ENCODE measurements around the gene CES5A.
"Not testable (repeated sequence)": the region's sequence is repeated elsewhere in the genome, so short reads cannot be mapped to it uniquely, and the experiment has no call there.

The CES5A gene

GRCh38 chr16:55901566-55902217, 26.5 kb upstream of the CES5A start:
- Histone ChIP-seq H3K4me1 (ENCODE audit: insufficient read depth, low read length) (no peaks in the 10 kb centered on the region), H3K36me3 (ENCODE audit: insufficient read depth, low read length) (no peaks in the 10 kb centered on the region), H3K9me3 (ENCODE audit: control insufficient read depth, insufficient read depth, low read length) (peaks cover 3% of the 10 kb centered on the region; the same call in 1 of the 2 replicates), H3K9ac (ENCODE audit: low read depth, low read length) (no peak overlapping the region)

GRCh38 chr16:55900616-55901393, 25.6 kb upstream of the CES5A start:
- no peaks in the 10 kb centered on the region for H3K4me1 ChIP-seq (ENCODE audit: insufficient read depth, low read length)

DNA sequence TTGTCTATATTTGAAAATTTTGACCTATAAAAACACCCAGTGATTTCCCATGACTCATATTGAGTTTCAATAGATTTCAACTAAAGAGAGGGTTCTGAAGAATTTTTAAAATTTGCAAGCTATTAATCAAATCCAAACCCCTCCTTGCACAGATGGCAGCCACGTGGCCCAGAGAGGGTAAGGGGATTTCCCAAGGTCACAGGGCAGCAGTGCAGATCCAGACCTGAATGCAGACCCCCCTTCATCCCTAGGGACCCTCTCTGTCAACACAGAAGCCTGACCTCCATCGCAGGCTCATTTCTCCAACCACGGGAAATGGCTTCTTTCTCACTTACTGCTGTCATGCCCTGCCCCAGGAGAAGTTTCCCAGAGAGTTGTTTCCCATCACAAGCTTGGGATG, 24.7 kb upstream of the CES5A start:
- no peaks in the 10 kb centered on the region for H3K4me1 ChIP-seq (ENCODE audit: insufficient read depth, low read length)
- no peaks in the 10 kb centered on the region for H3K36me3 ChIP-seq (ENCODE audit: insufficient read depth, low read length)
- peaks cover 3% of the 10 kb centered on the region; the same call in 1 of the 2 replicates for H3K9me3 ChIP-seq (ENCODE audit: control insufficient read depth, insufficient read depth, low read length)
- H3K9ac ChIP-seq (ENCODE audit: low read depth, low read length), result no peak overlapping the region

More at GRCh38 chr16:55900616-55901393, 25.6 kb upstream of the CES5A start:
- H3K9me3 ChIP-seq (ENCODE audit: control insufficient read depth, insufficient read depth, low read length), result peaks cover 3% of the 10 kb centered on the region; the same call in 1 of the 2 replicates
- H3K9ac ChIP-seq (ENCODE audit: low read depth, low read length), result no peak overlapping the region
- no peaks in the 10 kb centered on the region for H3K36me3 ChIP-seq (ENCODE audit: insufficient read depth, low read length)

DNA sequence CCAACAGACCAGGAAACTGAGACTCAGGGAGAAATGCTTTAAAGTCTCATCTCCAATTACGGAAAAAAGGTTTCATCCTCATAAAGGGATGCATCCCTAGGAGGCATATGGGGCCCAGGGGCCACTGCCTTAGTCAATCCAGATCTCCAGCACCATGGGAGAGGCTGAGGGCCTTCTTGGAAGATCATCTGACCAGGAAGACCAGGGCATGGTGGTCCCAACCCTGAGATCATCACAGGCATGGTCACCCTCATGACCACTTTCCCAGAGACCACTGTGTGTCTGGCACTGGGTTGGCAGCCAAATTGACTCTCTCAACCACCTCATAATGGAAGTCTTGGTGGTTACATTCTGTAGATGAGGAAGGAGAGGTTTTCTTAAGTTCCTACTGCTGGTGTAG, 23.4 kb upstream of the CES5A start:
- H3K9me3 ChIP-seq (ENCODE audit: control insufficient read depth, insufficient read depth, low read length), result no peaks in the 10 kb centered on the region
- no peaks in the 10 kb centered on the region for H3K4me1 ChIP-seq (ENCODE audit: insufficient read depth, low read length)
- no peak overlapping the region for H3K9ac ChIP-seq (ENCODE audit: low read depth, low read length)
- H3K36me3 ChIP-seq (ENCODE audit: insufficient read depth, low read length), result no peaks in the 10 kb centered on the region

- H3K9ac ChIP-seq (ENCODE audit: low read depth, low read length), result no peak overlapping the region
- no peaks in the 10 kb centered on the region for H3K9me3 ChIP-seq (ENCODE audit: control insufficient read depth, insufficient read depth, low read length)
- H3K36me3 ChIP-seq (ENCODE audit: insufficient read depth, low read length), result no peaks in the 10 kb centered on the region
- no peaks in the 10 kb centered on the region for H3K4me1 ChIP-seq (ENCODE audit: insufficient read depth, low read length)
Measured at GRCh38 chr16:55892821-55893220, 17.6 kb upstream of the CES5A start.

DNA sequence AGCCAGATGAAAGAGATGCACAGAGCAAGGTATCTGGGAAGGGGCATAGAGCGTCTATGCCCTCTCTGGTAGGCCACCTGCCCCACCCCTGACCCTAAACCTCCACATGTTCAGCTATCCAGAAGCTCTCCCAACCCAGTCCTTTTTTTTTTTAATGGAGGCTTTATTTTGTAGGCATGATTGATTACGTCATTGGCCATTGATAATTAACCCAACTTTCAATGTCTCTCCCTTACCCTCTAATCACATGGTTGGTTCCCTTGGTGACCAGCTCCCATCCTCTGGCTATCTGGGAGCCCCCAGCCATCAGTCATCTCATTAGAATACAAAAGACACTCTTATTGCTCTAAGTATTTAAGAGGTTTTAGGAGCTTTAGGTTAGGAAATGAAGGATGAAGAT, 14.3 kb upstream of the CES5A start:
- Histone ChIP-seq H3K36me3 (ENCODE audit: insufficient read depth, low read length) (no peaks in the 10 kb centered on the region), H3K4me1 (ENCODE audit: insufficient read depth, low read length) (no peaks in the 10 kb centered on the region), H3K9me3 (ENCODE audit: control insufficient read depth, insufficient read depth, low read length) (no peaks in the 10 kb centered on the region; the same call in 1 of the 2 replicates), H3K9ac (ENCODE audit: low read depth, low read length) (no peak overlapping the region)

- Histone ChIP-seq H3K4me1 (ENCODE audit: insufficient read depth, low read length) (no peaks in the 10 kb centered on the region), H3K9me3 (ENCODE audit: control insufficient read depth, insufficient read depth, low read length) (no peaks in the 10 kb centered on the region; the same call in 1 of the 2 replicates), H3K36me3 (ENCODE audit: insufficient read depth, low read length) (no peaks in the 10 kb centered on the region), H3K9ac (ENCODE audit: low read depth, low read length) (no peak overlapping the region)
Measured at GRCh38 chr16:55888546-55888945, 13.4 kb upstream of the CES5A start.

DNA sequence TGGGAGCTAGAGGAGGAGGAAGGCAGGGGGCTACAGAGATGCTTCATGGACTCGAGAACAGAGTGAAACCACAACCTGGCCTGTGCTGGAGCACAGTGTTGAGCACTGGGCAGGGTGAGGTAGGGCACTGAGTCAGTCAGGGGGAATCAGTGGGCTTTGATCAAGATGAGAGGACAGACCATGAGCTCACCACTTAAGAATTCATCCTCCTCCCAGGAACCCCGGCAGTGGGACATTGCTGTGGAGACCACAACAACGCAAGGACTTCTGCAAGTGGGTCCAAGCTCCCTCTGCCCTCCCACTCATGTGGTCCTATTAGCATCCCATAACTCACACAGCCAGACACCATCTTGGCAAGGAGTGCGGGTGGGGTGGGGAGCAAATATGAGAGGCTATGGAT, 1.7 kb upstream of the CES5A start:
- no peaks in the 10 kb centered on the region for H3K36me3 ChIP-seq (ENCODE audit: insufficient read depth, low read length)
- no peaks in the 10 kb centered on the region for H3K4me1 ChIP-seq (ENCODE audit: insufficient read depth, low read length)
- no peaks in the 10 kb centered on the region for H3K9me3 ChIP-seq (ENCODE audit: control insufficient read depth, insufficient read depth, low read length)
- no peak overlapping the region for H3K9ac ChIP-seq (ENCODE audit: low read depth, low read length)

- Histone ChIP-seq H3K9me3 (ENCODE audit: control insufficient read depth, insufficient read depth, low read length) (no peaks in the 10 kb centered on the region), H3K36me3 (ENCODE audit: insufficient read depth, low read length) (no peaks in the 10 kb centered on the region)
Measured at GRCh38 chr16:55873122-55873521, 2.1 kb downstream of the CES5A start.

DNA sequence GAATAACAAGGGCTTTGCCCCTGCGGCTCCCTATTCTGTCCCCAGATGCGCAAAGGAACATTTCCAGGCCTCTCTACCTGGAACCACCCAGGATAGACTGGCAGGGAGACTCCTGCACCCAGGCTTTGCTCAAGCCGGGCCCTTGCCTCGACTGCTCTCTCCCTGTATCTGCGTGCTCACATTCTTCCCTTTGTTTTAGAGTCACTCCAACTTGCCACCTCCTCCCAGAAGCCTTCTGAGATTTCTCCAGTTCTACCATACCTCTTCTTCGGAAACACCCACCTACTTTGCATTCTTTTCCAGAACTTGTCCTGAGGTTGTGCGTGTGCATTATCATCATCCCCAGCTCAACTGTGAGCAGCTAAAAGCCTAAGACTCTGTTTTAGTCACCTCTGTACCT, 3.0 kb downstream of the CES5A start:
- no peaks in the 10 kb centered on the region for H3K9me3 ChIP-seq (ENCODE audit: control insufficient read depth, insufficient read depth, low read length)
- H3K4me1 ChIP-seq (ENCODE audit: insufficient read depth, low read length), result no peaks in the 10 kb centered on the region
- no peaks in the 10 kb centered on the region for H3K36me3 ChIP-seq (ENCODE audit: insufficient read depth, low read length)
- H3K9ac ChIP-seq (ENCODE audit: low read depth, low read length), result no peak overlapping the region

More at GRCh38 chr16:55873122-55873521, 2.1 kb downstream of the CES5A start:
- Histone ChIP-seq H3K9ac (ENCODE audit: low read depth, low read length) (no peak overlapping the region), H3K4me1 (ENCODE audit: insufficient read depth, low read length) (no peaks in the 10 kb centered on the region)

DNA sequence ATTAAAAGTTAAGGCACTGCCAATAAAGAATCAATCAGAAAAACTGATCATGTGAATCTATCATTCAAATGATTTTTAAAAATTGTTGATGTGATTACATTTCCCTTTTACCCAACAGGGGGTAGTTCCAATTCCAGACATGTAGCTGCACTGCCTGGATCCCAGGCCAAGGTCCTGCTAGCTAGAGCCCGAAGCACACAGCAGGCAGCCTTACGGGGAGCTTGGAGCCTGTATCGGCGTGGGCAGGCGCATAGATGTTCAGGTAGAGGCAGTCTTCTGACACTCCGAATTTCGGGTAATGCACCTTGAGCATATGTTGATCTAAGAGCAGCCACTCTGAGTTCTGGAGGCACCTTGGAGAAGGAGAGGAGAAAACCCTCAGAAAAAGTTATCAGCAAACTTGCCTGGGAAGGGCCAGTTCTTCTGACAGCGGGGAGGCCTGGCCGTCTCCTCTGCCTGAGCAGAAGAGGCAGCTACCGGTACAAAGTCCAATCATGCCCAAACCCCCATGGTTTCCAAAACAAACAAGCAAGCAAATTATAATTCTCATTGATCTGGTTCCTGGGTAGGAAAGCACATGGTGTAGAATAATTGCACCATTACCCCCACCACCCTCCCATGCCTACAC, 3.6 kb downstream of the CES5A start:
- Histone ChIP-seq H3K36me3 (ENCODE audit: insufficient read depth, low read length) (no peaks in the 10 kb centered on the region), H3K9me3 (ENCODE audit: control insufficient read depth, insufficient read depth, low read length) (no peaks in the 10 kb centered on the region), H3K9ac (ENCODE audit: low read depth, low read length) (no peak overlapping the region), H3K4me1 (ENCODE audit: insufficient read depth, low read length) (no peaks in the 10 kb centered on the region)

GRCh38 chr16:55868980-55869379, 6.2 kb downstream of the CES5A start:
- no peaks in the 10 kb centered on the region for H3K4me1 ChIP-seq (ENCODE audit: insufficient read depth, low read length)
- H3K9me3 ChIP-seq (ENCODE audit: control insufficient read depth, insufficient read depth, low read length), result no peaks in the 10 kb centered on the region
- H3K36me3 ChIP-seq (ENCODE audit: insufficient read depth, low read length), result no peaks in the 10 kb centered on the region
- no peak overlapping the region for H3K9ac ChIP-seq (ENCODE audit: low read depth, low read length)

DNA sequence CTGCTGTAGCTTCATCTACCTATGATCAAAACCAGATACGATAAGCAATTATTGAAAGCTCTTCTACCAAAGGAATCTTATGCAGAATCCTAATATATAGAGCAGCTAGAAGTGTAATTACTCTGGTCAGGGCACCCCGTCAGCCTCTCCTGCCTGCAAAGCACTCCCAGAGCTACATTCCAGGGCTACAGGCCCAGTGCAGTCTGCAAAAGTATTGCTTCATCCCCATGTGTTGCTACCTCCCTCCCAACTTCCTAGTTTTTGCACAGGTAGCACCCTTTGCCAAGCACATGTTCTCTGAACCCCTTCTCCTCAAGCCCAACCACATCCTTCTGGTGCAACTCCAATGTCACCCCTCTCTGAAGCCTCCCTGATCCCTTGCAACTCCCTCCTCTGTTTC, 7.0 kb downstream of the CES5A start:
- Histone ChIP-seq H3K9ac (ENCODE audit: low read depth, low read length) (no peak overlapping the region), H3K9me3 (ENCODE audit: control insufficient read depth, insufficient read depth, low read length) (no peaks in the 10 kb centered on the region), H3K36me3 (ENCODE audit: insufficient read depth, low read length) (no peaks in the 10 kb centered on the region), H3K4me1 (ENCODE audit: insufficient read depth, low read length) (no peaks in the 10 kb centered on the region)

- no peaks in the 10 kb centered on the region for H3K4me1 ChIP-seq (ENCODE audit: insufficient read depth, low read length)
- H3K9ac ChIP-seq (ENCODE audit: low read depth, low read length), result no peak overlapping the region
- no peaks in the 10 kb centered on the region for H3K9me3 ChIP-seq (ENCODE audit: control insufficient read depth, insufficient read depth, low read length)
- H3K36me3 ChIP-seq (ENCODE audit: insufficient read depth, low read length), result no peaks in the 10 kb centered on the region
Measured at GRCh38 chr16:55861288-55861687, 13.9 kb downstream of the CES5A start.

- H3K36me3 ChIP-seq (ENCODE audit: insufficient read depth, low read length); H3K4me1 ChIP-seq (ENCODE audit: insufficient read depth, low read length); H3K9ac ChIP-seq (ENCODE audit: low read depth, low read length); H3K9me3 ChIP-seq (ENCODE audit: control insufficient read depth, insufficient read depth, low read length): not testable (repeated sequence)
Measured at GRCh38 chr16:55857650-55858049, 17.5 kb downstream of the CES5A start.
